SKM-1 (cell line): Measurements from ENCODE around the gene PLEK.
A peak's percentile ranks its signal among the peaks of the same experiment; 100 is the strongest.
"Not testable (repeated sequence)": the region's sequence is repeated elsewhere in the genome, so short reads cannot be mapped to it uniquely, and the experiment has no call there.

Experiments used
- DNase-seq: peaks from one replicate; lab custom pipeline; 2025; ENCODE audit not compliant: unreplicated experiment; lab: John Stamatoyannopoulos, UW

Gene PLEK

GRCh38 chr2:68438455-68439303, 73.6 kb downstream of the PLEK start:
- no peak for DNase-seq

DNA sequence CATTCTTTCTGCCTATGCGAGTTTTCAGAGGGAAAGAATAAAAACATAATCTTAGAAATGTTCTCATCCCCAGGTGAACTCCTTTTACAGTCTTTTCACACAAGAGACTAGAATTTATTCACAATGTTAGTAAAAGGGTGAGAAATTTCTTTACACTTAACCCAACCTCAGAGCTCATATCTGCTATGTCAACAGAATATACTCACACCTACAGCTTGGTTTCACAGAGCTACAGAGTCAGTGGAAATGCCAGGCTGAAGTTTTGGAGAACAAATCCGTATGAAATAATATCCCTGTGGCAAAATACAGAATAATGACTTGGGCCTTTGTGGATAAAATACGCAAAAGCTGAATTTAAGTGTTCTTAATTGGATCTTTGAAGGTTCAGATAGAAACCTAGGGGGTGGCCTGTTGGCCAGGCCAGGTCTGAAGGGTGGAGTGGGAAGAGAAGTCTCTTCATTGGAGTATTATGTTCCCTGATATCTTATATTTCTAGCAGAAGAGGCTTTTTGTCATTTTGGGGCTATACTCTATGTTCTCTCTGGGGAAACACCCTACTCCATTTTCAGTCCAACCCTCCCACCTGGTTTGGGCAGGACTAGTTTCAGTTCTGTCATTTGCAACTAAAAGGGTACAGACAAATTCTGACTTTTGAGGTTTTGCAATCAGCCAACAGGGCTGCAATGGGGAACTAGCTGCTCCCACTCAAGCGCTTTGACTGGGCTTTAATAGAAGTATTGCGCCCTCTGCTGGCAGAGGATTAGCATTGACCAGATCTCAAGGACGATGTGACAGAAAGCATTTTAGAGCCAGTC, 76.3 kb downstream of the PLEK start:
- DNase-seq, result peak; percentile 92

GRCh38 chr2:68441994-68442322, 76.9 kb downstream of the PLEK start:
- DNase-seq, result no peak

DNA sequence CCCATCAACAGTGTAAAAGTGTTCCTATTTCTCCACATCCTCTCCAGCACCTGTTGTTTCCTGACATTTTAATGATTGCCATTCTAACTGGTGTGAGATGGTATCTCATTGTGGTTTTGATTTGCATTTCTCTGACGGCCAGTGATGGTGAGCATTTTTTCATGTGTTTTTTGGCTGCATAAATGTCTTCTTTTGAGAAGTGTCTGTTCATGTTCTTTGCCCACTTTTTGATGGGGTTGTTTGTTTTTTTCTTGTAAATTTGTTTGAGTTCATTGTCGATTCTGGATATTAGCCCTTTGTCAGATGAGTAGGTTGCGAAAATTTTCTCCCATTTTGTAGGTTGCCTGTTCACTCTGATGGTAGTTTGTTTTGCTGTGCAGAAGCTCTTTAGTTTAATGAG, 81.3 kb downstream of the PLEK start:
- not testable (repeated sequence) for DNase-seq
